GM12878 (cell line): ENCODE measurements around the gene SPIN1.

Source experiments
- DPF2 ChIP-seq: fragments of 450-650 bp; IDR thresholded peaks from 2 replicates; pipeline ENCODE4 v1.6.1; 2017; ENCODE audit warnings: mild to moderate bottlenecking
- EZH2 ChIP-seq: IDR thresholded peaks from 2 replicates; pipeline ENCODE4 v1.6.1; 2012; ENCODE audit warnings: low read depth, mild to moderate bottlenecking, control low read depth, inconsistent platforms, low read length, borderline replicate concordance; ENCODE audit not compliant: control insufficient read depth
- IRF5 ChIP-seq: fragments of 450-650 bp; IDR thresholded peaks from 2 replicates; pipeline ENCODE4 v1.6.1; 2017; ENCODE audit warnings: borderline replicate concordance
- MTA2 ChIP-seq: fragments of 450-650 bp; IDR thresholded peaks from 2 replicates; pipeline ENCODE4 v1.6.1; 2016; ENCODE audit warnings: low read depth, mild to moderate bottlenecking, moderate library complexity
- POLR2A ChIP-seq: IDR thresholded peaks from 2 replicates; pipeline ENCODE4 v1.6.1; 2011; ENCODE audit warnings: low read depth, mild to moderate bottlenecking, low read length
- POLR2AphosphoS5 ChIP-seq: IDR thresholded peaks from 2 replicates; pipeline ENCODE4 v1.6.1; 2011; ENCODE audit warnings: mild to moderate bottlenecking, low read length, inconsistent platforms
- RAD21 ChIP-seq: IDR thresholded peaks from 2 replicates; pipeline ENCODE4 v1.6.1; 2011; ENCODE audit warnings: mild to moderate bottlenecking, low read depth, low read length, moderate library complexity; ENCODE audit not compliant: insufficient read depth
- SIN3A ChIP-seq: IDR thresholded peaks from 2 replicates; pipeline ENCODE4 v1.6.1; 2012; ENCODE audit warnings: low read depth, low read length, improper control_type of control experiment
- SUPT20H ChIP-seq: IDR thresholded peaks from 2 replicates; pipeline ENCODE4 v1.6.1; 2011; ENCODE audit warnings: low read depth, mild to moderate bottlenecking, low read length, moderate library complexity, borderline replicate concordance; ENCODE audit not compliant: control insufficient read depth
- ZNF24 ChIP-seq: fragments of 450-650 bp; IDR thresholded peaks from 2 replicates; pipeline ENCODE4 v1.6.1; 2017; ENCODE audit warnings: antibody characterized with exemption, mild to moderate bottlenecking
- TF ChIP-seq, protein P1 (sequence below), 3 experiments: IDR thresholded peaks in 2 of 3; conservative IDR thresholded peaks in 1 of 3; 2 replicates each; pipeline ENCODE4 v1.5.1; 2011; ENCODE audit warnings: low read depth in 3 of 3, low read length in 3 of 3, mild to moderate bottlenecking in 3 of 3, control low read depth in 2 of 3, moderate library complexity in 2 of 3, inconsistent platforms in 1 of 3, mixed read lengths in 1 of 3; ENCODE audit not compliant: control insufficient read depth in 2 of 3, insufficient read depth in 1 of 3; ENCODE audit errors: extremely low read depth in 1 of 3

DNA sequence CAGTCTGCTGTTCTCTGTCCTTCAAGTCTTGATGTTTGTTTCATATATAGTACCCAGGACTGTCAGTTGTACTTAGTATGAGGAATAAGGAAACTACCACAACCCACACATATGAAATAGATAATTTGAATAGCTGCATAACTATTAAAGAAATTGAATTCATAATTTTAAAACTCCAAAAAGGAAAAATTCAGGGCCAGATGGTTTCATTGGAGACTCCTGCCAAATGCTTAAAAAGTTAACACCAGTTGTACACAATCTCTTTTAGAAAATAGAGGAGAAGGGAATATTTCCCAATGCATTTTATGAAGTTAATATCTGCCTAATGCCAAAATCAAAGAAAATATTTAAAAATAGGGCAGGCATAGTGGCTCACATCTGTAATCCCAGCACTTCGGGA lies 24.6 kb upstream of the SPIN1 start:
- TF ChIP-seq DPF2 (no peak), IRF5 (no peak), SIN3A (no peak), MTA2 (no peak), RAD21 (no peak), POLR2A (no peak), SUPT20H (no peak), EZH2 (no peak), ZNF24 (no peak), POLR2AphosphoS5 (no peak)
- TF ChIP-seq, protein P1, sequence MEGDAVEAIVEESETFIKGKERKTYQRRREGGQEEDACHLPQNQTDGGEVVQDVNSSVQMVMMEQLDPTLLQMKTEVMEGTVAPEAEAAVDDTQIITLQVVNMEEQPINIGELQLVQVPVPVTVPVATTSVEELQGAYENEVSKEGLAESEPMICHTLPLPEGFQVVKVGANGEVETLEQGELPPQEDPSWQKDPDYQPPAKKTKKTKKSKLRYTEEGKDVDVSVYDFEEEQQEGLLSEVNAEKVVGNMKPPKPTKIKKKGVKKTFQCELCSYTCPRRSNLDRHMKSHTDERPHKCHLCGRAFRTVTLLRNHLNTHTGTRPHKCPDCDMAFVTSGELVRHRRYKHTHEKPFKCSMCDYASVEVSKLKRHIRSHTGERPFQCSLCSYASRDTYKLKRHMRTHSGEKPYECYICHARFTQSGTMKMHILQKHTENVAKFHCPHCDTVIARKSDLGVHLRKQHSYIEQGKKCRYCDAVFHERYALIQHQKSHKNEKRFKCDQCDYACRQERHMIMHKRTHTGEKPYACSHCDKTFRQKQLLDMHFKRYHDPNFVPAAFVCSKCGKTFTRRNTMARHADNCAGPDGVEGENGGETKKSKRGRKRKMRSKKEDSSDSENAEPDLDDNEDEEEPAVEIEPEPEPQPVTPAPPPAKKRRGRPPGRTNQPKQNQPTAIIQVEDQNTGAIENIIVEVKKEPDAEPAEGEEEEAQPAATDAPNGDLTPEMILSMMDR (IDR thresholded peaks at IDR 0.05 in 2 of 3, conservative IDR thresholded peaks at IDR 0.05 in 1 of 3; ENCODE audit: control insufficient read depth in 2 of 3, extremely low read depth in 1 of 3, insufficient read depth in 1 of 3, low read depth in 3 of 3, low read length in 3 of 3) = no peak
